Activated naive CD8-positive, alpha-beta T cell (primary cell): ENCODE measurements around the gene BMPR1B.
"Not testable (repeated sequence)": the region's sequence is repeated elsewhere in the genome, so short reads cannot be mapped to it uniquely, and the experiment has no call there.

ENCODE experiments used
- H3K27ac Mint-ChIP-seq: one replicate; pipeline ENCODE4 v1.8.0; 2021; ENCODE audit warnings: mixed read lengths
- H3K27me3 Mint-ChIP-seq: one replicate; pipeline ENCODE4 v1.8.0; 2021; ENCODE audit warnings: mixed read lengths
- H3K36me3 Mint-ChIP-seq: one replicate; pipeline ENCODE4 v1.8.0; 2021; ENCODE audit warnings: mixed read lengths
- H3K4me1 Mint-ChIP-seq: one replicate; pipeline ENCODE4 v1.8.0; 2021; ENCODE audit warnings: low read depth, mixed read lengths
- H3K4me3 Mint-ChIP-seq: one replicate; pipeline ENCODE4 v1.8.0; 2021; ENCODE audit warnings: mild to moderate bottlenecking, mixed read lengths
- H3K9me3 Mint-ChIP-seq: one replicate; pipeline ENCODE4 v1.8.0; 2021; ENCODE audit warnings: low read depth, mixed read lengths

Gene BMPR1B

GRCh38 chr4:95061801-95062200, 304.0 kb downstream of the BMPR1B start:
- H3K9me3 Mint-ChIP-seq, H3K27me3 Mint-ChIP-seq, H3K4me1 Mint-ChIP-seq, H3K27ac Mint-ChIP-seq, H3K4me3 Mint-ChIP-seq, H3K36me3 Mint-ChIP-seq: not testable (repeated sequence)

GRCh38 chr4:95066050-95066449, 308.3 kb downstream of the BMPR1B start:
- Mint-ChIP-seq H3K36me3 (no peaks in the 10 kb centered on the region), H3K27ac (no peak overlapping the region), H3K27me3 (no peaks in the 10 kb centered on the region)

GRCh38 chr4:95068401-95068800, 310.6 kb downstream of the BMPR1B start:
- no peaks in the 10 kb centered on the region for H3K27me3 Mint-ChIP-seq
- H3K27ac Mint-ChIP-seq: no peak overlapping the region
- no peak overlapping the region for H3K4me3 Mint-ChIP-seq
- H3K36me3 Mint-ChIP-seq: no peaks in the 10 kb centered on the region
- H3K9me3 Mint-ChIP-seq: no peaks in the 10 kb centered on the region
- no peaks in the 10 kb centered on the region for H3K4me1 Mint-ChIP-seq

More at GRCh38 chr4:95066050-95066449, 308.3 kb downstream of the BMPR1B start:
- Mint-ChIP-seq H3K9me3 (no peaks in the 10 kb centered on the region), H3K4me3 (no peak overlapping the region), H3K4me1 (no peaks in the 10 kb centered on the region)

GRCh38 chr4:95068818-95069478, 311.2 kb downstream of the BMPR1B start:
- H3K4me1 Mint-ChIP-seq: no peaks in the 10 kb centered on the region
- no peaks in the 10 kb centered on the region for H3K9me3 Mint-ChIP-seq
- H3K27me3 Mint-ChIP-seq: no peaks in the 10 kb centered on the region
- H3K27ac Mint-ChIP-seq: no peak overlapping the region
- no peaks in the 10 kb centered on the region for H3K36me3 Mint-ChIP-seq
- no peak overlapping the region for H3K4me3 Mint-ChIP-seq

GRCh38 chr4:95071851-95072250, 314.1 kb downstream of the BMPR1B start:
- Mint-ChIP-seq H3K27ac (no peak overlapping the region), H3K4me3 (no peak overlapping the region), H3K36me3 (no peaks in the 10 kb centered on the region), H3K27me3 (no peaks in the 10 kb centered on the region), H3K9me3 (no peaks in the 10 kb centered on the region), H3K4me1 (no peaks in the 10 kb centered on the region)

- Mint-ChIP-seq H3K36me3 (no peaks in the 10 kb centered on the region), H3K9me3 (no peaks in the 10 kb centered on the region), H3K27ac (no peak overlapping the region), H3K27me3 (no peaks in the 10 kb centered on the region), H3K4me1 (no peaks in the 10 kb centered on the region), H3K4me3 (no peak overlapping the region)
Observed at GRCh38 chr4:95073646-95074045, 315.9 kb downstream of the BMPR1B start.

GRCh38 chr4:95077864-95078263, 320.1 kb downstream of the BMPR1B start:
- H3K4me1 Mint-ChIP-seq: no peaks in the 10 kb centered on the region
- H3K36me3 Mint-ChIP-seq: no peaks in the 10 kb centered on the region
- no peak overlapping the region for H3K4me3 Mint-ChIP-seq
- H3K27ac Mint-ChIP-seq: no peak overlapping the region
- no peaks in the 10 kb centered on the region for H3K27me3 Mint-ChIP-seq
- H3K9me3 Mint-ChIP-seq: no peaks in the 10 kb centered on the region

GRCh38 chr4:95080969-95081368, 323.2 kb downstream of the BMPR1B start:
- no peak overlapping the region for H3K4me3 Mint-ChIP-seq
- H3K9me3 Mint-ChIP-seq: no peaks in the 10 kb centered on the region
- H3K27me3 Mint-ChIP-seq: no peaks in the 10 kb centered on the region
- H3K36me3 Mint-ChIP-seq: no peaks in the 10 kb centered on the region
- H3K4me1 Mint-ChIP-seq: peaks cover 13% of the 10 kb centered on the region
- H3K27ac Mint-ChIP-seq: no peak overlapping the region

GRCh38 chr4:95084584-95084983, 326.8 kb downstream of the BMPR1B start:
- Mint-ChIP-seq H3K27me3 (no peaks in the 10 kb centered on the region), H3K36me3 (no peaks in the 10 kb centered on the region), H3K27ac (no peak overlapping the region), H3K4me3 (no peak overlapping the region), H3K9me3 (no peaks in the 10 kb centered on the region), H3K4me1 (peaks cover 13% of the 10 kb centered on the region)

GRCh38 chr4:95085124-95085833, 327.5 kb downstream of the BMPR1B start:
- Mint-ChIP-seq H3K9me3 (no peaks in the 10 kb centered on the region), H3K36me3 (no peaks in the 10 kb centered on the region), H3K4me1 (peaks cover 13% of the 10 kb centered on the region), H3K27ac (no peak overlapping the region), H3K4me3 (peak overlapping the region; percentile 62), H3K27me3 (no peaks in the 10 kb centered on the region)

- no peaks in the 10 kb centered on the region for H3K27me3 Mint-ChIP-seq
- no peaks in the 10 kb centered on the region for H3K36me3 Mint-ChIP-seq
- H3K27ac Mint-ChIP-seq: no peak overlapping the region
- H3K4me1 Mint-ChIP-seq: peaks cover 17% of the 10 kb centered on the region
- no peak overlapping the region for H3K4me3 Mint-ChIP-seq
- H3K9me3 Mint-ChIP-seq: no peaks in the 10 kb centered on the region
Observed at GRCh38 chr4:95086551-95086950, 328.8 kb downstream of the BMPR1B start.

- Mint-ChIP-seq H3K4me3 (no peak overlapping the region), H3K27ac (no peak overlapping the region), H3K4me1 (peaks cover 20% of the 10 kb centered on the region), H3K9me3 (no peaks in the 10 kb centered on the region), H3K36me3 (no peaks in the 10 kb centered on the region), H3K27me3 (no peaks in the 10 kb centered on the region)
Observed at GRCh38 chr4:95087657-95088455, 330.1 kb downstream of the BMPR1B start.

- no peaks in the 10 kb centered on the region for H3K36me3 Mint-ChIP-seq
- H3K4me1 Mint-ChIP-seq: peaks cover 6% of the 10 kb centered on the region
- H3K27ac Mint-ChIP-seq: no peak overlapping the region
- H3K27me3 Mint-ChIP-seq: no peaks in the 10 kb centered on the region
- no peaks in the 10 kb centered on the region for H3K9me3 Mint-ChIP-seq
- H3K4me3 Mint-ChIP-seq: no peak overlapping the region
Observed at GRCh38 chr4:95091272-95091671, 333.5 kb downstream of the BMPR1B start.

- Mint-ChIP-seq H3K9me3 (no peaks in the 10 kb centered on the region), H3K4me1 (peaks cover 6% of the 10 kb centered on the region), H3K27ac (peak overlapping the region; percentile 3), H3K27me3 (no peaks in the 10 kb centered on the region), H3K4me3 (no peak overlapping the region), H3K36me3 (no peaks in the 10 kb centered on the region)
Observed at GRCh38 chr4:95092766-95093165, 335.0 kb downstream of the BMPR1B start.

- peaks cover 6% of the 10 kb centered on the region for H3K4me1 Mint-ChIP-seq
- H3K36me3 Mint-ChIP-seq: no peaks in the 10 kb centered on the region
- H3K27ac Mint-ChIP-seq: no peak overlapping the region
- H3K27me3 Mint-ChIP-seq: no peaks in the 10 kb centered on the region
- no peaks in the 10 kb centered on the region for H3K9me3 Mint-ChIP-seq
- H3K4me3 Mint-ChIP-seq: no peak overlapping the region
Observed at GRCh38 chr4:95093460-95093859, 335.7 kb downstream of the BMPR1B start.
